ENCODE data around the gene LYL1.
"Not testable (repeated sequence)": the region's sequence is repeated elsewhere in the genome, so short reads cannot be mapped to it uniquely, and the experiment has no call there.

The LYL1 gene

DNA sequence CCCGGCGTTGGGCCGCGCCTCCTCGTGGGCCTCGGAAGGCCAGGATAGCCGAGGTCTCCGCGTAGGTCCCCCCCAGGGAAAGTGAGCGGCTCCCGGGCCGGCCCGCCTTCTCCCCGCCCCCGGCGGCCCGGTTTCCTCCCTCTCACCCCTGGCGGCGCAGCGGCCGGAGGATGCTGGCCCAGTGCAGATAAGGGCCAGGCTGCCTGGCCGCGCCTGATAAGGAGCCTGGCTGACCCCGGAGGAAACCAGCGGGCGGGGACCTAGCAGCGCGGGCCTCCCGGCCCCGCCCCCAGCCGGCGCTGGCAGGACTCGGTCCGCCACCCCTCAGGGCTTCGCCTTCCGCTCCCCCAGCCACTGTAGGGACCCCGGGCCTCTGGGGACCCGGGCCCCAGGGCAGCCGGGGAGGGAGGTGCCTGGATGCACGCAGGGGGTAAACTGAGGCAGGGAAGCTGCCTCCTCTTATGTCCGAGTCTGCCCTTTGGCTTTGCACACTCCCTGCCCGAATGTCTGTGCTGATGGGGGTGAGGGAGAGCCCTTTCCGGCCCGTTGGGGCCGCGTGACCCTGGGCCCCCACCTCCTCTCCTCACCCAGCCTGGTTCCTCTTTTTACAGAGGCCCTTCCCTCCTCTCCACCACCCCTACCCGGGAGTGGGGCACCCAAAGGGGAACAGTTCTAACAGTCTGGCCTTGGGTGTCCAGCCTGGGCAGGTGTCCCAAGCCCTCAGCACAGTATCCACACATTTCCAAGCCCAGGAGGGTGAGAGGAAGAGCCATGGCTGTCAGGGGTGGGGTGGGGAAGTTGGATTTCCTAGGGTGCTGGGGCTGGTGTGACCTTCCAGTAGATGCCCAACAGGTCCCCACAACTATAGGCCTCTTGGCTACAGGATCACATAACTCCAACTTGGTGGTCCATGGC, at the start of gene LYL1:
Gene LYL1 (minus strand): TSS at position 193 of the 915 bp plus-strand sequence. CDS start 1,687 bp downstream, outside the sequence.
- peak in 12 of 58 donors; percentile 15 to 63 (median 50) for DNase-seq

DNA sequence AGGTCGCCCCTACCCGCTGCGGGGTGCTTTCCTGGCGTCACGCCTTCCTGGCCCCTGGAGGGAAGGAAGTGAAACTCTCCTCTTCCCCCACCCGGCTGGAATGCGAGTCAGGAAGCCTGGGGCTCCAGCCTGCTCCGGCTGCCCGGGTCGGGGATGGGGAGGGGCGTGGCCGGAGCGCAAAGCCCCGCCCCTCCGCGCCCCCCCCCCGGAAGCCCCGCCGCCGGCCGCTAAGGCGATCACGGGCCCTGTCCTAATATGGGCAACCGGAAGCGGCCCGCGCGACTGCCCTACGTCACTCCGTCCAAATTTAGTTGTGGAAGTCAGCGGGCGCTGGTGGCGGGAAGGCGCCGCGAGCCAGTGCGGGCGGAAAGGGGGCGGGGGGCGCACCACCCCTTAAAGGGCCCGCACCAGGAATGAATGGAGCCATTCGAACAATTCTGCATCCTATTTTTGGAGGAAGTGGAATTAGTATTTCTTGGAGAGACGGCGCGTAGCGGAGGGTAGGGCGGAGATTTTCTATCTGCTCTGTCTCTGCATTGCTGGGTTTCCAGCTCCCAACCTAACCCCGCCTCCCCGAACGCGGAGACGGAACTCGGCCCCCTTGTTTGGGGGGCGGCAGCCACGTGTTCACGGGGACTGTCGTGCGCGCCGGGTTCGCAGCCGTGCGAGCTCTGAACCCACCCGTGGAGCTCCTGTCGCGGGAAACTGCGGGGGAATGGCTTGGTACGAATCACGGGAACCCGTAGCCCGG, 49.1 kb upstream of the LYL1 start:
- peak; percentile 76 to 98 (median 96) for DNase-seq

DNA sequence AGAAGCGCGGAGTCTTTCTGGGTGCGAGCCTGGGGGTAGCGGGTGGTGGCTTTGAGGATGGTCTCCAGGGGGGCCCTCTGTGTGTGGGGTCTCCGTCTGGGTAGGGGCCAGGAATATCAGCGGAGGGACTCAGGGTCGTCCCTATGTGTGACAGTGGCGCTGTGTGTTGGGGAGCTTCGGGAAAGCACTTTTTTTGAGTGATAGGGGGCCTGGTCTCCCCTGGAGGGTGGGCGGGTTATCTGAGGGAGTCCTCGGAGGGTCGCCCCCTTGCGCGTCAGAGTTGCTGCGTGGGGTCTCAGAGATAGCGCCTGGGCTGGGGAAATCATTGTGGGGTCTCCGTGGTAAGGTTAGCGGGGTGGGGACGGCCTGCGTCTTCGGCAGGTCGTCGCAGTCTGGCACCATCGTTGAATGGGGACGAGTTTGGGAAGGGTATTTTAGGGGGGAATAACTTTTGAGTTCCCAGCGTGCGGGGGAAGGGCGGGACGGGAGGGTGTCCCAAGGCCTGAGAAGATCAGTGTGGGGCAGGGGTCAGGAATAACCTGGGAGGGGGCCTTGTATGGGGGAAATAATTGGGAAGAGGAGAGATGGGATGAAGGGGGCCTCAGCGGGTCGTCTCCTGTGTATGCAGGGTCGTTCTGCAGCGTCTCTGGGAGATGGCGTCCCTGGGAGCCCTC, 48.4 kb upstream of the LYL1 start:
- peak in 5 of 58 donors; percentile 43 to 65 (median 50) for DNase-seq

DNA sequence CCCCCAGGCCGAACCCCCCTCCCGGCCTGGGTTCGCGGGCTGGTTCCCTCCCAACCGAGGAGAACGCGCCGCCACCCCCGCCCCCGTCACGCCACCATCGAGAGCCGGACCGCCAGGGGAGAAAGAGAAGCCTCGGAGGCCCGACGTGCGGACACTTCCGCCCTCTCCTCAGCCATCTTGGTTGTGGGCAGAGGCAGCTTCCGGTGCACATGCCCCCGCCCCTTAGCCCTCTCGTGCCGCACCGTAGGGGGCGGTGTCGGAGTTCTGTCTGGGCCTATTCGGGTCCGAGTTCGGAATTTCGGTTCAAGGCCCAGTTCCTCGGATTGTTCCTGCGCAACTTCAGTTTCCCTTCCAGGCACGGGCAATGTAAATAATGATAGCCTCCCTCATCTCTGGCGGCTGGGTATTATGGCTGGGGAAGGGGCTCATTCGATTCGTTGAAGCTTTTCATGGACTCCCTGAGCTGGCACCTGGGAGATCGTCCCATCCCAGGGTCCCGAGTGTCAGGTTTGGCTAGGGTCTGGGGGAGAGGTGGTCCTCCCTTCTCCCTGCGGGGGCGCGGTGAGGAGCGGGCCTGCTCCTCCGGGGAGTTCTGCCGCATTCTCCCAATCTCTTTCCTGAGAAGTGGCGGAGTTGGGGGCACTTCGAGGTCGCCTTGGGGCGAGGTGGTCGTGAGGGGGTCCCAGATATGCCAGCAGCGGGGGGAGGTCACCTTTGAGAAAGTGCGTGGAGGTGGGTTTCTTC, 47.7 kb upstream of the LYL1 start, which contains the start of the genes IER2 and STX10:
Gene IER2 (plus strand): TSS at position 225 of the 744 bp plus-strand sequence. CDS start 2,776 bp downstream, outside the sequence.
Gene STX10 (minus strand): TSS at position 189 of the 744 bp plus-strand sequence. CDS start 202 bp downstream, outside the sequence.
- peak; percentile 65 to 97 (median 94) for DNase-seq

DNA sequence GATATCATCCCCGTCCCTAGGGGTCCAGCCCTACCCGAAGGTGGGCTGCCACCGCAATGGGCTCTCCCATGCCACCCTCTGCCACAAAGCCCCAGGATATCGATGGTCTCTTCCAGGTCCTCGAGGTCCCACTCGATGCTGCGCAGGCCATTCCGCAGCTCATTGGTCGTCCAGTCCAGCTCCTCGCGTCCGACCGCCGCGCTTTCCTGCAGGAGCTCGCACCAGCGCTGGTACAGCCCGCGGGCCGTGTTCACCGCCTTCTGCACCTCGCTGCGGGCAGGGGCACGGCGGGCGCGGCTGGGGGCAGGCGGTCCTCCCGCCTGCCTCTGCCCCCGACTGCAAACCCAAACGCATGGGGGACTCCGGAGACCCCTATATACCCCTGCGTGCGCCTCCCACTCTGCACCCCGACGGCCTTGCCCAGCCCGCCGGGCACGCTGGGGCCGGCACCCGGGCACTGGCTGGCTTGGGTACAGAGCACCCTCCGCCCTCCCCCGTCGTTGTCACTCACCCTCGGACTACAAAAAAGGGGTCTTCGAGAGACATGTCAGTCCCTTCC, 47.0 kb upstream of the LYL1 start:
- DNase-seq: peak in 25 of 58 donors; percentile 19 to 66 (median 55)

DNA sequence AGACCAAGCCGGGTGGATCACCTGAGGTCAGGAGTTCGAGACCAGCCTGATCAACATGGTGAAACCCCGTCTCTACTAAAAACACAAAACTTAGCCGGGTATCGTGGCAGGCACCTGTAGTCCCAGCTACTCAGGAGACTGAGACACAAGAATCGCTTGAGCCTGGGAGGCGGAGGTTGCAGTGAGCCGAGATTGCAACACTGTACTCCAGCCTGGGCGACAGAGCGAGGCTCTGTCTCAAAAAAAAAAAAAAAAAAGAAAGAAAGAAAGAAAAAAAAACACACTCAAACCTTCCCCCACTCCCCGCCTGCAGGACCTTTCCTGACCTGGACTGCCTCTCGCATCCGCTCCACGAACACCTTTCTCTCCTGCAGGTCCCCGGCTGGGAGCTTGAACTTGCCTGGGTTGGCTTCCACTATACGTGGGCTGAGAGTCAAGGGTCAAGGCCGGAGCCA, 46.5 kb upstream of the LYL1 start:
- not testable (repeated sequence) for DNase-seq

DNA sequence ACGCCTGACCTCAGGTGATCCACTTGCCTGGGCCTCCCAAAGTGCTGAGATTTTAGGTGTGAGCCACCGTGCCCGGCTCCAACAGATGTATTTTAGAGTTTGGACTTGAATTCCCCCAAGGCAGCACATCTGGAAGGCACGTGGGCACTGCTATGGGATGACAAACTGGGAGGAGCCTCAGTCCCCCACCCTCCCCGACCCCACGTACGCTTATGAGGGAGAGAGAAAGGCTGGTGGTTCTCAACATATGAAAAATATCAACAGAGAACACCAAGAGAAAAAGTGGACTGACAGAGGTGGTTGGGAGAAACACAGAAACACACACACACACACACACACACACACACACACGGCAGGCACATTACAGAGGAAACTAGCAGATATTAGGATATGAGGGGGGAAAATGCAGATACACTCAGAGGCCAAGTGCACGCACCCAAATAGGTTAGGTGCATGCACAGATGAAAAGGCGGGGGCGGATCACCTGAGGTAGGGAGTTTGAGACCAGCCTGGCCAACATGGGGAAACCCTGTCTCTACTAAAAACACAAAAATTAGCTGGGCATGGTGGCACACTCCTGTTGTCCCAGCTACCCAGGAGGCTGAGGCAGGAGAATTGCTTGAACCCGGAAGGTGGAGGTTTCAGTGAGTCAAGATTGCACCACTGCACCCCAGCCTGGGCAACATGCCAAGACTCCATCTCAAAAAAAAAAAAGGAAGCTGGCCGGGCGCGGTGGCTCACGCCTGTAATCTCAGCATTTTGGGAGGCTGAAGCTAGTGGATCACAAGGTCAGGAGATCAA, 44.3 kb upstream of the LYL1 start:
- peak in 1 of 58 donors; percentile 14 for DNase-seq

DNA sequence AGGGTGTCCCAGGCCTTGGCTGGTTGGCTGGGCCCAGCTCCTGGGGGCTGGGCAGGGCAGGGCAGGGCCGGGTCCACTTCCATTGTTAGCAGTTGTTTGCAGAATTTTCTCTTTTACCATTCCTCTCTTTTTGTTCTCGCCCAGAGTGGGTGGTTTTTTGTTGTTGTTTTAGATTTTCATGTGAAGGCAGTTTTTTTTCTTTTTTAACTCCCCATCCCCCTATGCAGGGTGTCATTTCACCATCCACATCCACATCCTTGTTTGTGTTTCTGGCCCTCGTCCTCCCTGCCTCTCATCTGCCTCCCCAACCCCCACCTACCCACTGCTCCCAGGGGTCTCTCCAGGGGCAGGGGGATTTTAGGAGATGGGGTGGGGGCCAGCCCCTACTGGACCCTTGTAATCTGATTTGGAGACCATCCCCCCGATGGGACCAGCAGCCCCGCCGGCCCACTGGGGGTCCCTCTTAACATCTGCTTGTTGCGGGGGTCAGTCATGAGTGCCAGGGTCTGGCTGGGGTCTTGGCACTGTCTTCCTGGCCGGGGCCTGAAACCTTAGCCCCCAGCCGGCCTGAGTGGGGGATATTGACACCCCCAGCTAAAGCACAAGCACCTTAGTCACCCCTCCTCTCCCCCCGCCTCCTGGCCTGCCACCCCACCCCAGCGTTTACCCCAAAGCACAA, 37.1 kb upstream of the LYL1 start:
- no peak for DNase-seq

DNA sequence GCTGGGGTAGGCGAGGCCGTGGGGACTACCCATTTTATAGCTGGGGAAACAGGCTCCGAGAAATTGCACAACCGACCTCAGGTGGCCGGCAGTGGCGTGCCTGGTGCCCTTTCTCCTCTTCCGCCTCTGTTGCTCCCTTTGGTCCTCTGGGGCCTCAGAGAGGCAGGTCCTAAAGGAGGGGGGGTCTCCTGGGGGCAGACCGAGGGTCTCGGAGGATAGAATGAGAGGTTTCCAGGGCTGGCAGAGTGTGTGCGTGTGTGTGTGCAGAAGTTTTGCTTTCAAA, 36.2 kb upstream of the LYL1 start:
- DNase-seq: no peak

DNA sequence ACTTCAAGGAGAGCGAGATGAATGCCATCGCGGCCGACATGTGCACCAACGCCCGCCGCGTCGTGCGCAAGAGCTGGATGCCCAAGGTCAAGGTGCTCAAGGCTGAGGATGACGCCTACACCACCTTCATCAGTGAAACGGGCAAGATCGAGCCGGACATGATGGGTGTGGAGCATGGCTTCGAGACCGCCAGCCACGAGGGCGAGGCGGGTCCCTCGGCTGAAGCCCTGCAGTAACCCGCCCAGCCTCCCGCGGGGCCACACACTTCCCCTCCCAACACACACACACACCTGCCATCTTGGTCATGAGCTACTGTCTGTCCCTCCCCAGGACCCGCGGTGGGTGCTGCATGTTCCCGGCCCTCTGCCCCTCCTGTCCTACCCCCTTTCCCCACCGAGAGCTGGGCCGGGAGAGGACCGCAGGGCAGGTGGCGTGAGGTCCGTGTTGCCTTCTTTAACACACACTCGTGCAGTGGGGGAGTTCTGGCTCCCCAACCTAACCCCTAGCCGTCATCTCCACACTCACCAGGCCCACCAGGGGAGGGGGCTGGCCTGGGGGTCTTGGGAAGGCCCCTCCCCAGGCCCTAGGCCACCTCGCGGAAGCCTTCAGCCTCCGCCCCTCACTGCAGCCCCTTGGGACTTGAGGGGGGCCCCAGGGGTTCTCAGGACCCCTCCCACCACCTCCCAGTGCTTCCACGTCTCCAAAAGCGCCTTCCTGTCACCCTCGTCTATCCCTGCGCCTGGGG, 35.7 kb upstream of the LYL1 start:
- DNase-seq: no peak

DNA sequence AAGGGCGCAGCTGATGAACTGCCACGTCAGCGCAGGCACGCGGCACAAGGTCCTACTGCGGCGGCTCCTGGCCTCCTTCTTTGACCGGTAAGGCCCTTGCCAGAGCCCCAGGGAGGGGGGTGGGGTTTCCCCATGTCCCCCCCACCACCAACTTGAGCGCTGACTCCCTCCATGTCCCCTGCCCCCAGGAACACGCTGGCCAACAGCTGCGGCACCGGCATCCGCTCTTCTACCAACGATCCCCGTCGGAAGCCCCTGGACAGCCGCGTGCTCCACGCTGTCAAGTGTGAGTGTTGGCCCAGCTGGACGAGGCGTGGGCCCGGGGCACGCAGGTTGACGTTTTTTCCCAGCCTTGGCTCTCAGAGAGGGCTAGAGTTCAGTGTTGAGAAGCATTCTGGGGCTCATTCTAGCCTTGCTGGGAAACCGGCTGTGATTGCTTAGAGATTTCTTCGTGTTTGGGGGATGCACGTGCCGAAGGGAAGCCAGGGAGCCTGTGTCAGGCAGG, 34.7 kb upstream of the LYL1 start:
- DNase-seq: no peak

DNA sequence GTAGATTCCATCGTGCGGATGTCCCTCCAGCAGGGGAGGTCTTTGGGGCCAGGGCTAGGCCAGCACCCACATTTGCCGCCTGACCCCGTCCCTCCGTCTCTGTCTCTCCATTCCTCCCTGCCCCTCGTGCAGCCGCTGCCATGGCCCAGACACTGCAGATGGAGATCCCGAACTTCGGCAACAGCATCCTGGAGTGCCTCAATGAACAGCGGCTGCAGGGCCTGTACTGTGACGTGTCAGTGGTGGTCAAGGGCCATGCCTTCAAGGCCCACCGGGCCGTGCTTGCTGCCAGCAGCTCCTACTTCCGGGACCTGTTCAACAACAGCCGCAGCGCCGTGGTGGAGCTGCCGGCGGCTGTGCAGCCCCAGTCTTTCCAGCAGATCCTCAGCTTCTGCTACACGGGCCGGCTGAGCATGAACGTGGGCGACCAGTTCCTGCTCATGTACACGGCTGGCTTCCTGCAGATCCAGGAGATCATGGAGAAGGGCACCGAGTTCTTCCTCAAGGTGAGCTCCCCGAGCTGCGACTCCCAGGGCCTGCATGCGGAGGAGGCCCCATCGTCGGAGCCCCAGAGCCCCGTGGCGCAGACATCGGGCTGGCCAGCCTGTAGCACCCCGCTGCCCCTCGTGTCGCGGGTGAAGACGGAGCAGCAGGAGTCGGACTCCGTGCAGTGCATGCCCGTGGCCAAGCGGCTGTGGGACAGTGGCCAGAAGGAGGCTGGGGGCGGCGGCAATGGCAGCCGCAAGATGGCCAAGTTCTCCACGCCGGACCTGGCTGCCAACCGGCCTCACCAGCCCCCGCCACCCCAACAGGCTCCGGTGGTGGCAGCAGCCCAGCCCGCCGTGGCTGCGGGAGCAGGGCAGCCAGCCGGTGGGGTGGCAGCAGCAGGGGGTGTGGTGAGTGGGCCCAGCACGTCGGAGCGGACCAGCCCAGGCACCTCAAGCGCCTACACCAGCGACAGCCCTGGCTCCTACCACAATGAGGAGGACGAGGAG, 32.7 kb upstream of the LYL1 start:
- peak in 9 of 58 donors; percentile 5 to 57 (median 21) for DNase-seq

DNA sequence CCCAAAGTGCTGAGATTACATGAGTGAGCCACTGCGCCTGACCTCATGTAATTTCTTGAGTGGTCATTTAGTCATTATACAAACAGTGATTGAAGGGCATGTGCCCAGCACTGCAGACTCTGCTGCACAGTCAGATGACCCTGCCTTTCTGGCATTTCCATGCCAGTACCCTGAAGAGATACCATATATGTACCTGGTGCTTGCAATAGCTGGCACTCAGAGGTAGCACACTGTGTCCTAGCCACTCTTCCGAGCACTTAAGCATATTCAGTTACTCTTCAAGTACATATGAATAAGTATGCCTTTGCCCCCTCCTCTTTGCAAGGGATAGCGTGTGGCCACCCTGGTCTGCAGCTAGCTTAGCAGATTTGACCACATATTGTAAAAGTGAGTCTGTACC, 32.0 kb upstream of the LYL1 start:
- DNase-seq: no peak

DNA sequence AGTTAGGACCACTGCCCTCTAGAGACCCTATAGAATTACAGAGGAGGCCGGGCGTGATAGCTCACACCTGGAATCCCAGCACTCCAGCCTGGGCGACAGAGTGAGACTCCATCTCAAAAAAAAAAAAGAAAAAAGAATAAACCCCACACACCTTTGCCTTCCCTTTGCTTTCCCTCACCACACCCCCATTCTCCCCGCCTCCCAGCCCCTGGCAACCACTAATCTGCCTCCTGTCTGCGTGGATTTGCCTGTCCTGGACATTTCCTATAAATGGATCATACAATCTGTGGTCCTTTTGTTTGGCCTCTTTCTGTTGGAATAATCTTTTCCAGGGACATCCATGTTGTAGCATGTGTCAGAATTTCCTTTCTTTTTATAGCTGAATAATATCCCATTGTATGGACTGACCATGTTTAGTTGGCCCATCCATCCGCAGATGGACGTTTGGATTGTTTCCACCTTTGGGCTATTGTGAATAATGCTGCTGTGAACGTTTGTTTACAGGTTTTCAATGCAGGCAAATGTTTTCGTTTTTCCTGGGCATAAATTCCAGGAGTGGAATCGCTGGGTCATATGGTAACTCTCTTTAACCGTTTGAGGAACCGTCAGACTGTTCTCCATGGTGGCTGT, 30.7 kb upstream of the LYL1 start:
- DNase-seq: peak in 10 of 58 donors; percentile 12 to 62 (median 37)

DNA sequence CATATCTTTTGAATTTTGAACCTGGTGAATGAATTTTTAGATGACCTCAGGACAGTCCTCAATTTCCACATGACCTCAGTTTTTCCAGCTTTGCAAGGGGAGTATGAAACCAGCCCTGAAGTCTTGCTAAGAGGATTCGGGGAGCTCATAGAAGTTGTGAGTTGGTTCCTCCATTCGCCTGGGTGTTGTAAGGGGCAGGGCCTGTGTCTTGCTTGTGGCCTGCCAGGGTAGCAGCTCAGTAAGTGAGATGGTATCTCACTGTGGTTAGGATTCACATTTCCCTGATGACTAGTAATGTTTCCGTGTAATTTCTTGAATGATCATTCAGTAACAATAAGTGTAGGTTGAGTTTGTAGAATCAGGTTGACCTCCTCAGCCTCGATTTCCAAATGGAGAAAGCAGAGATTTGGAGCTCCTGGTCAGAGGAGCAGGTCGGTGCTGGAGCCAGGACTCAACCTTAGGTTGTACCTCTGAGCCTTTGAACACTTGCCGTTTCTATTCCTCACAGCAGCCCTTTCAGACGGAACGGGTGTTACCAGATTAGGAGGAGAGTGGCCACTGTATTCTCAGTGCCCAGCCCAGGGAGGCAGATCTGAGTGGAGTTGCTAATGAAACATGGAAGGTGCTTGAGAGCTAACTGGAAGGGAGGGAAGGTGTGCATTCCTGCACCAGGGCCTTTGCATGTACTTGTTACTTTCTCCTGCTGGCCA, 30.0 kb upstream of the LYL1 start:
- DNase-seq: no peak

All from anterior cingulate cortex (tissue), 58 donors.